IgD-negative memory B cell (primary cell): ENCODE data around the gene ALOX5. TPM values are rescaled to one million over a fixed set of nuclear protein-coding genes. Genes with fewer than 3 reads are reported as not detected.
"Not testable (repeated sequence)": the region's sequence is repeated elsewhere in the genome, so short reads cannot be mapped to it uniquely, and the experiment has no call there.

Experiments
- H3K27ac Mint-ChIP-seq, 3 donors: one replicate each; pipeline ENCODE4 v1.8.0; 2020 to 2022; ENCODE audit warnings: mild to moderate bottlenecking in 3 of 3, mixed read lengths in 3 of 3, moderate library complexity in 1 of 3
- H3K27me3 Mint-ChIP-seq: one replicate; pipeline ENCODE4 v1.8.0; 2021; ENCODE audit warnings: mixed read lengths
- H3K36me3 Mint-ChIP-seq: one replicate; pipeline ENCODE4 v1.8.0; 2020; ENCODE audit warnings: mild to moderate bottlenecking, mixed read lengths
- H3K4me1 Mint-ChIP-seq, 3 donors: one replicate each; pipeline ENCODE4 v1.8.0; 2020 to 2022; ENCODE audit warnings: mixed read lengths in 3 of 3, mild to moderate bottlenecking in 1 of 3
- H3K4me3 Mint-ChIP-seq, 4 donors: one replicate each; pipeline ENCODE4 v1.8.0; 2020 to 2022; ENCODE audit warnings: mild to moderate bottlenecking in 4 of 4, mixed read lengths in 4 of 4, moderate library complexity in 3 of 4
- H3K9me3 Mint-ChIP-seq, 3 donors: one replicate each; pipeline ENCODE4 v1.8.0; 2020 to 2021; ENCODE audit warnings: mixed read lengths in 3 of 3, mild to moderate bottlenecking in 1 of 3
- polyA plus RNA-seq: library from polyadenylated mRNA; unstranded; fragments of 300-500 nt; fragmentation: Illumina TruSeq; gene quantifications from one replicate; pipeline ENCODE4 v1.2.3, GENCODE V29; 2021

Gene ALOX5
- polyA plus RNA-seq, 1 donor from 2014 or later: 193 TPM

- Mint-ChIP-seq H3K4me3 (peak overlapping the region; percentile 57 to 96 (median 94)), H3K9me3 (no peaks in the 10 kb centered on the region), H3K27me3 (no peaks in the 10 kb centered on the region), H3K27ac (peak overlapping the region; percentile 96 to 97 (median 97)), H3K4me1 (peaks cover 66 to 80% (median 68%) of the 10 kb centered on the region in 3 donors), H3K36me3 (peaks cover 20% of the 10 kb centered on the region)
Observed at GRCh38 chr10:45461034-45461433, 87.0 kb downstream of the ALOX5 start.

- no peaks in the 10 kb centered on the region for H3K9me3 Mint-ChIP-seq
- peak overlapping the region; percentile 80 to 96 (median 90) for H3K4me3 Mint-ChIP-seq
- H3K27ac Mint-ChIP-seq: peak overlapping the region; percentile 96 to 97 (median 97)
- peaks cover 23% of the 10 kb centered on the region for H3K36me3 Mint-ChIP-seq
- peaks cover 68 to 93% (median 82%) of the 10 kb centered on the region in 3 donors for H3K4me1 Mint-ChIP-seq
- H3K27me3 Mint-ChIP-seq: no peaks in the 10 kb centered on the region
Observed at GRCh38 chr10:45463244-45464116, 89.5 kb downstream of the ALOX5 start.

- Mint-ChIP-seq H3K36me3 (peaks cover 14% of the 10 kb centered on the region), H3K4me3 (peak overlapping the region; percentile 25 to 91 (median 83)), H3K9me3 (no peaks in the 10 kb centered on the region), H3K27me3 (no peaks in the 10 kb centered on the region), H3K27ac (peak overlapping the region; percentile 34 to 96 (median 85)), H3K4me1 (peaks cover 68 to 86% (median 77%) of the 10 kb centered on the region in 3 donors)
Observed at GRCh38 chr10:45464958-45465567, 91.0 kb downstream of the ALOX5 start.

- Mint-ChIP-seq H3K36me3 (peaks cover 6% of the 10 kb centered on the region), H3K4me3 (peak overlapping the region in 2 of 4 donors; percentile 56 to 91), H3K4me1 (peaks cover 62 to 79% (median 72%) of the 10 kb centered on the region in 3 donors), H3K9me3 (no peaks in the 10 kb centered on the region), H3K27ac (peak overlapping the region in 1 of 3 donors; percentile 67), H3K27me3 (no peaks in the 10 kb centered on the region)
Observed at GRCh38 chr10:45466784-45467183, 92.8 kb downstream of the ALOX5 start.

- peak overlapping the region in 1 of 4 donors; percentile 13 for H3K4me3 Mint-ChIP-seq
- H3K9me3 Mint-ChIP-seq: no peaks in the 10 kb centered on the region
- peaks cover 56 to 69% (median 65%) of the 10 kb centered on the region in 3 donors for H3K4me1 Mint-ChIP-seq
- no peaks in the 10 kb centered on the region for H3K27me3 Mint-ChIP-seq
- peaks cover 5% of the 10 kb centered on the region for H3K36me3 Mint-ChIP-seq
- H3K27ac Mint-ChIP-seq: peak overlapping the region in 2 of 3 donors; percentile 41 to 84
Observed at GRCh38 chr10:45468079-45468478, 94.1 kb downstream of the ALOX5 start.

- peaks cover 5% of the 10 kb centered on the region for H3K36me3 Mint-ChIP-seq
- H3K4me3 Mint-ChIP-seq: peak overlapping the region; percentile 5 to 61 (median 42)
- H3K27ac Mint-ChIP-seq: peak overlapping the region; percentile 58 to 94 (median 75)
- H3K27me3 Mint-ChIP-seq: no peaks in the 10 kb centered on the region
- no peaks in the 10 kb centered on the region for H3K9me3 Mint-ChIP-seq
- peaks cover 38 to 48% (median 45%) of the 10 kb centered on the region in 3 donors for H3K4me1 Mint-ChIP-seq
Observed at GRCh38 chr10:45470098-45471012, 96.3 kb downstream of the ALOX5 start.

- no peaks in the 10 kb centered on the region for H3K27me3 Mint-ChIP-seq
- H3K4me3 Mint-ChIP-seq: no peak overlapping the region
- H3K4me1 Mint-ChIP-seq: peaks cover 36 to 44% (median 38%) of the 10 kb centered on the region in 3 donors
- no peak overlapping the region for H3K27ac Mint-ChIP-seq
- H3K36me3 Mint-ChIP-seq: peaks cover 9% of the 10 kb centered on the region
- peaks cover 0 to 5% (median 2%) of the 10 kb centered on the region in 3 donors for H3K9me3 Mint-ChIP-seq
Observed at GRCh38 chr10:45471059-45471458, 97.0 kb downstream of the ALOX5 start.

GRCh38 chr10:45471531-45472310, 97.7 kb downstream of the ALOX5 start:
- Mint-ChIP-seq H3K36me3 (peaks cover 7% of the 10 kb centered on the region), H3K9me3 (peaks cover 0 to 8% (median 2%) of the 10 kb centered on the region in 3 donors), H3K4me1 (peaks cover 31 to 37% (median 34%) of the 10 kb centered on the region in 3 donors), H3K27me3 (no peaks in the 10 kb centered on the region), H3K4me3 (no peak overlapping the region), H3K27ac (peak overlapping the region in 1 of 3 donors; percentile 54)

GRCh38 chr10:45473126-45473525, 99.1 kb downstream of the ALOX5 start:
- H3K36me3 Mint-ChIP-seq: peaks cover 8% of the 10 kb centered on the region
- H3K27me3 Mint-ChIP-seq: no peaks in the 10 kb centered on the region
- no peak overlapping the region for H3K4me3 Mint-ChIP-seq
- peaks cover 23 to 32% (median 31%) of the 10 kb centered on the region in 3 donors for H3K4me1 Mint-ChIP-seq
- H3K27ac Mint-ChIP-seq: no peak overlapping the region
- peaks cover 4 to 17% (median 10%) of the 10 kb centered on the region in 3 donors for H3K9me3 Mint-ChIP-seq

- peaks cover 27% of the 10 kb centered on the region for H3K36me3 Mint-ChIP-seq
- peaks cover 5 to 12% (median 10%) of the 10 kb centered on the region in 3 donors for H3K4me1 Mint-ChIP-seq
- no peak overlapping the region for H3K27ac Mint-ChIP-seq
- H3K27me3 Mint-ChIP-seq: no peaks in the 10 kb centered on the region
- H3K9me3 Mint-ChIP-seq: peaks cover 12 to 33% (median 13%) of the 10 kb centered on the region in 3 donors
- H3K4me3 Mint-ChIP-seq: no peak overlapping the region
Observed at GRCh38 chr10:45476559-45476958, 102.5 kb downstream of the ALOX5 start.

- H3K4me1 Mint-ChIP-seq: peaks cover 11 to 18% (median 13%) of the 10 kb centered on the region in 3 donors
- no peaks in the 10 kb centered on the region for H3K27me3 Mint-ChIP-seq
- peak overlapping the region in 1 of 4 donors; percentile 61 for H3K4me3 Mint-ChIP-seq
- H3K36me3 Mint-ChIP-seq: peaks cover 31% of the 10 kb centered on the region
- peaks cover 12 to 34% (median 13%) of the 10 kb centered on the region in 3 donors for H3K9me3 Mint-ChIP-seq
- H3K27ac Mint-ChIP-seq: no peak overlapping the region
Observed at GRCh38 chr10:45480294-45480693, 106.3 kb downstream of the ALOX5 start.

- peak overlapping the region in 1 of 3 donors; percentile 54 for H3K27ac Mint-ChIP-seq
Observed at GRCh38 chr10:45481100-45481499, 107.1 kb downstream of the ALOX5 start.

GRCh38 chr10:45483002-45483401, 109.0 kb downstream of the ALOX5 start:
- H3K4me3 Mint-ChIP-seq: no peak overlapping the region
- H3K4me1 Mint-ChIP-seq: peaks cover 11 to 13% (median 11%) of the 10 kb centered on the region in 3 donors
- peaks cover 3 to 17% (median 10%) of the 10 kb centered on the region in 3 donors for H3K9me3 Mint-ChIP-seq
- H3K27ac Mint-ChIP-seq: no peak overlapping the region
- H3K36me3 Mint-ChIP-seq: peaks cover 26% of the 10 kb centered on the region
- no peaks in the 10 kb centered on the region for H3K27me3 Mint-ChIP-seq

More at GRCh38 chr10:45481100-45481499, 107.1 kb downstream of the ALOX5 start:
- peak overlapping the region in 1 of 4 donors; percentile 12 for H3K4me3 Mint-ChIP-seq
- not testable (repeated sequence) for H3K27me3 Mint-ChIP-seq
- peaks cover 11 to 16% (median 11%) of the 10 kb centered on the region in 3 donors for H3K4me1 Mint-ChIP-seq
- H3K36me3 Mint-ChIP-seq: peaks cover 27% of the 10 kb centered on the region
- H3K9me3 Mint-ChIP-seq: peaks cover 10 to 30% (median 13%) of the 10 kb centered on the region in 3 donors
